HG03103 (cell line): ENCODE measurements around the gene UBE2D3.
"Not testable (repeated sequence)": the region's sequence is repeated elsewhere in the genome, so short reads cannot be mapped to it uniquely, and the experiment has no call there.

Experiments used
- ATAC-seq: cut with Tn5 transposase; IDR thresholded peaks from one replicate; pipeline ENCODE4 v1.9.1; 2021; ENCODE audit warnings: low read depth; ENCODE audit not compliant: unreplicated experiment

Gene UBE2D3

DNA sequence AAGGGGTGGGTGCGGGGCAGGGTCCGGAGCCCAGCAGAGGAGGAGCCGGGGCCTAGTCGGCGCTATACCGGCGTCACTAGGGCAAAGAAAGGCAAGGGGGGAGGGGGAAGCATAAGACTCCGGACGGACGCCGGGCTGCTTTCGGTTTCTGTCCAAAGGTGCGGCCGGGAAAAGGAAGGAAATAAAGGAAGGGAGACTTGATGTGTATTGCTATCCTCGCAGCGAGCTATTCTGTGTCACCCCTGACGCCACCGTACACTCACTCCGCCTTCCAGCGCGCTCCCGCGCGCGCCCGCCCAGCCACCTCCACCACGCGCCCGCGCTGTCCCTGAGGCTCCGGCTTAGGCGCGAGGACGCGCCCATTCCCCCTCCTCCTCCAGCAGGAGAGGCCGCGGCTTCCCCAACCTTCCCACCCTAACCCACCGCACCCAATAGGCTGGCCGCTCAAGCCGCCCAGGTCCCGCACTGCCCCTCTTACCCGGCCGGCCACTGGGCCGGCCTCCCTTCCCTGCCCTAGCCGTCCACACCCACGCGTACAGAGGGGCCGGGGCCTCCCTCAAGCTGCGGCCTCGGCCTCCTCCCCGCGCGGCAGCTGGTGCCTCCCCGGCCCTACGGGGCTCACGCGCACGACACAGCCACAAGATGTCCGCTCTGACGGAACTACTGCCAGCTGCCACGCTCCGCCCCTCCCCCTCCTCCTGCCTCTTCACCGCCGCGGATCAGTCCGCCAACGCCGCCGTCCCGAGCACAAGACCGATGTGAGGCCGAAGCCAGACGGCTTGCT is at the start of gene UBE2D3:
Gene UBE2D3, minus strand, starts transcription at position 662 of the 784 bp plus-strand sequence. CDS start 1,043 bp downstream, outside the sequence.
- ATAC-seq, result peak; percentile 22

GRCh38 chr4:102871772-102872171 is 44.4 kb upstream of the UBE2D3 start:
- ATAC-seq, result no peak

DNA sequence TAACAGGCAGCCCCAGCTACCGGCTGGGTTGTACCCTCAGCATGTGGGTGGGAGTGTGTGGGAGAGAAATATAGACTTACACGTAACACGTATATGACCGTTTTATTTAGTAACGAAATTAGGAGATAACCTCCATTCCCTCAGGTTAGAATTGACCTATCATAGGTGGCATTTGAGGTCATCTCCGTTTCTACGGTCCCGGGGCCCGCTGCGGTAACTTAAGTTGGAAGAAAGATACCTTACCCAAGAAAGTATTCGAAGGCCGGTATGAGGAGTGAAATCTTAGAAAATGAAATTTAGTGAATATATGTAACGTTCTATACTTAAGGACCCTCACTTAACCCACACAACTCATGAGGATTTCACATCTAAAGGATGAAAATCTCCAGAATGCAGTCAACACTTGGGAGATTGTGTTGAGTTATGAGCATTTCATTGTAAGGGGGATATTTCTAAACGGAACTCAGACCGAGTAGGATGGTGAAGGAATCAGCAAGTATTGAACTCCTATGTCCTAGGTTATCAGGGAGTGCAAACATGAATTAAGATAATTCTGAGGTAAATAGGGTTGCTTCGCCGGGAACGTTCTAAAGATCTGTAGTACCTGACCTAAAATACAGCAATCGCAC is 42.3 kb upstream of the UBE2D3 start:
- peak; percentile 18 for ATAC-seq

DNA sequence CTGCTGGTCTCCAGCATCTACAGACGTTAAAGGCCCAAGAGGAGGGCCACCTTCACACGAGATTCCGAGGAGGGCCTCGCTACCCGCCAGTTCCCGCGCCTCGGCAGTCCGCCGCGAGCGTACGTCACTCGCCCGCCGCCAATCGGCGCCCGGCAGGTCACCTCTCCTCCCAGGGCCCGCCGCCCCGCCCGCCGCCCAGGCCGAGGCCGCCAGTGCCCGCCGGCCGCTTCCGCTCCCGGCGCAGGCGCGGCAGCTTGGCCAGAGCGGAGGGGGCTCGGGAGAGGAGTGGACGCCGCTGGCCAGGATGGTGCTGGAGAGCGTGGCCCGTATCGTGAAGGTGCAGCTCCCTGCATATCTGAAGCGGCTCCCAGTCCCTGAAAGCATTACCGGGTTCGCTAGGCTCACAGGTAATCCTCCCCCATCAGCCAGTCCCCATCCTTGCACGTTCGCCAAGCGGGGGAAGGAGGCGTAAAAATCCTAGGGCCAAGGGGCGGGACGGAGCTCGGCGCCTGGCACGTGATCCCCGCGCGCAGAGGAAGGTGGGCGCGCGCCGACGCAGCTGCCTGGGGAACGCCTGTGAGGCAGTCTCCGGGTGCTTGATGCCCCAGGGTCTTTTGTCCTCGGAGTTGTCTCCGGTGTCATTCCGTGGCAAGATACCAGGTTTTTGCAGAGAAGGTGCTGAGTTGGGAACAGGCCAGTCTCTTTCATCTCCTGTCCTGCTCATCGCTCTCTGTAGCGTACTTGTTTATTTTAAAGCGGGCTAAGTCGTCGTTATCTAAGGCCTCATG is 41.6 kb upstream of the UBE2D3 start, which contains the start of gene CISD2:
Gene CISD2, plus strand, starts transcription at position 212 of the 788 bp plus-strand sequence. Its CDS starts 93 bp downstream, at position 305.
- peak; percentile 80 for ATAC-seq

DNA sequence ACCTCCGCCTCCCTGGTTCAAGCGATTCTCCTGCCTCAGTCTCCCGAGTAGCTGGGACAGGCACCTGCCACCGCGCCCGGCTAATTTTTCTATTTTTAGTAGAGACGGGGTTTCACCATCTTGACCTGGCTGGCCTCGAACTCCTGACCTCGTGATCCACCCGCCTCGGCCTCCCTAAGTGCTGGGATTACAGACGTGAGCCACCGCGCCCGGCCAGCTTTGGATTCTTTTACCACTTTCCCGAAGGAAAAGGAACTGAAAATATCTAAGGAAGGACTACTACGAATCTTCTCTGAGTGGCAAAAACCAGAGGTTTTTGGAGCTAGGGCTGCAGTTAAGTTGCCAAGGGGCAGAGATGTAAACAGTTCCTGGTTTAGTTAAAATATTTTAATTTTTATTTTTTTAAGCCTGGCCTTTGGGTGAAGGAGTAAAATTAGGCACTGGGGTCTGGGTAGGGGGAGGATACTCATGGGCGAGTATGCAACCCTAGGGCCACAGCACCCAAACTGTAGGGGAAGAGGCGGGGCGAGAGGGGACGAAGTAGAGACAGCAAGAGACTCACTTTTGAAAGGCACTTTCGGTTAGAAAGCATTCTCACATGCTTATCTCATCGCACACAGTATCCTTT is 40.9 kb upstream of the UBE2D3 start:
- no peak for ATAC-seq

DNA sequence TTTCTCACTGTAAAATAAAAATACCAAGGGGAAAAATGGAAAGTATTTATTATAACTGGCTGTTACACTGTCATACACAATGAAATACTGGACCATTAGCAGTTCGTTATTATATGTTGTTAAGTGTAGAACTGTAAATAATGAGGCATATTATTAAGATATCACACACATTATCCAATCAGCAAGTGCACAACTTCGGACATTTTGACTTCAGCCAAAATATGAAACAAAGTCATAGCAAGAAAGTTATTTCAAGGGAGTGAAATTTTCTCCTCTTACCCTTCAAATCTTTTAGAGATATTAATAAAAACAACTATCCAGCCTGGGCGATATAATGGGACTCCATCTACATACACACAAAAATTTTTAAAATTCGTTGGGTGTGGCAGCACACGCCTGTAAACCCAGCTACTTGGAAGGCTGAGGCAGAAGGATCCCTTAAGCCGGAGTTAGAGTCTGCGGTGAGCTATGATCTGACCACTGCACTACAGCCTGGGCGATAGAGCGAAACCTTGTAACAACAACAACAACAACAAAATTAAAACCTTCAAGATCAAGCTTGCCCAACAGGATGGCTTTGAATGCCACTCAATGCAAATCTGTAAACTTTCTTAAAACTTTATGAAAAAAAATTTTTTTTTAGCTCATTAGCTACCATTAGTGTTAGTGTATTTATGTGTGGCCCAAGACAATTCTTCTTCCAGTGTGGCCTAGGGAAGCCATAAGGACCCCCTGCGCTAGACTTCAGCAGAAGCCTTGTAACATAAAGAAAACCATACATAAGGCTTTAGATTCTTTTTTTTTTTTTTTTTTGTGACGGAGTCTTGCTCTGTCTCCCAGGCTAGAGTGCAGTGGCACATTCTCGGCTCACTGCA is 40.2 kb upstream of the UBE2D3 start:
- no peak for ATAC-seq

DNA sequence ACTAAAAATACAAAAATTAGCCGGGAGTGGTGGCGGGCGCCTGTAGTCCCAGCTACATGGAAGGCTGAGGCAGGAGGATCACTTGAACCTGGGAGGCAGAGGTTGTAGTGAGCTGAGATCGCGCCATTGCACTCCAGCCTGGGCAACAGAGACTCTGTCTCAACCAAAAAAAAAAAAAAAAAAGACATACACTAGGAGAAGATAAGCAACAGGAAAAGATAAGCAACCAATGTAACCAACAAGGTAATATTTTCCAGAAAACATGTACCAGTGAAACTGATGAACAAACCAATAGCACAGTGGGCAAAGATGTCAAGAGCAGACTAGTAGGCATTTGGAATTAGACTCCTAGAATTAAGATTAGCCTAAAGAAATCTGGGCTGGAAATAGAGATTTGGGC is 38.0 kb upstream of the UBE2D3 start:
- not testable (repeated sequence) for ATAC-seq

DNA sequence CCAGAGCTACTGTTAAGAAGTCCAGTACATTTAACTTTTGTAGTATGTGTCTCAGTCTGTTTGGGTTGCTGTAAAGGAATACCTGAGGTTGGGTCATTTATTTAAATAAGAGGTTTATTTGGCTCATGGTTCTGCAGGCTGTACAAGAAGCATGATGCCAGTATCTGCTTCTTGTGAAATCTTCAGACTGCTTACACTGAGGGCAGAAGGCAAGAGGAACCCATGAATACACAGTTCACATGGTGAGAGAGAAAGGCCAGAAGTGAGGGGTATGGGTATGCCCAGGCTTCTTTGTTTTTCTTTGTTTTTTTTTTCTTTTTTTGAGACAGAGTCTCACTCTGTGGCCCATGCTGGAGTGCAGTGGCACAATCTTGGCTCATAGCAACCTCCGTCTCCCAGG is 35.4 kb upstream of the UBE2D3 start:
- ATAC-seq, result no peak

DNA sequence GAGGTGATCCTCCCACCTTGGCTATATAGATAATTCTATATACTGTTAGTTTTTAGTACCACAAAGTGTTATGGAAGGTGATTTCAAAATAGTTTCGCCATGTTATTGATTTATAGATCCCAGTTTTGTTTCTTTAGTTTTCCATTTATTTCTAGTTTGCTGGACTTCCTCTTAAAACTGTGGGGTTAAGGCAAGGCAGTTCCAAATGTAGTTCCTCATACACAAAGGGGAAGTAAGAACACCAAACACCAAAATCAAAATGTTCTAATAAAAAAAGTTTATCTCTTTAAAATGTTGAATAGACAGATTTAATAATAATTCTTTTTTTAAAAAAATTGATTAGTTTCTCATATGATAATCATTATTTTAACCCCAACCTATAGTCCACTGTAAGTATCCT is 34.7 kb upstream of the UBE2D3 start:
- ATAC-seq, result no peak

GRCh38 chr4:102860611-102861324 is 33.4 kb upstream of the UBE2D3 start:
- ATAC-seq, result no peak

DNA sequence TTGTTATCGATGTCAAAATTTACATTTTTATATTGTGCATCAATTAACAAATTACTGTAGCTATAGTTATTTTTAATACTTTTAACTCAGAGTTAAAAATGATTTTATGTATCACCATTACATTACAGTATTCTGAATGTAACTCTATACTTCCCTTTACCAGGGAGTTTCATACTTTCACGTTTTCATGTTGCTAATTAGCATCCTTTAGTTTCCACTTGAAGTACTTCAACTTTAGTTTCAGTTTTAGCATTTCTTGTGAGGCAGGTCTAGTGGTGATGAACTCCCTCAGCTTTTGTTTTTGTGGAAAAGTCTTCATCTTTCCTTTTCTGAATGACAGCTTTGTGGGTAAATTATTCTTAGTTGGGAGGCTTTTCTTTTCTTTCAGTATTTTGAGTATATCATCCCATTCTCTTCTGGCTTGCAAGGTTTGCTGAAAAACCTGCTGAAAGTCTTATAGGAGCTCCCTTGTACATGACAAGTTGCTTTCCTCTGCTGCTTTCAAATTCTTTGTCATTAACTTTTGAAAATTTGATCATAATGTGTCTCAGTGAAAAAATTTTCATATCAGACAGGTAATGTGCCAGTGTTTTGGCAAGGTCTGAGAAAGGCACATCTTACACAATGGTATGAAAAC is 31.6 kb upstream of the UBE2D3 start:
- no peak for ATAC-seq

DNA sequence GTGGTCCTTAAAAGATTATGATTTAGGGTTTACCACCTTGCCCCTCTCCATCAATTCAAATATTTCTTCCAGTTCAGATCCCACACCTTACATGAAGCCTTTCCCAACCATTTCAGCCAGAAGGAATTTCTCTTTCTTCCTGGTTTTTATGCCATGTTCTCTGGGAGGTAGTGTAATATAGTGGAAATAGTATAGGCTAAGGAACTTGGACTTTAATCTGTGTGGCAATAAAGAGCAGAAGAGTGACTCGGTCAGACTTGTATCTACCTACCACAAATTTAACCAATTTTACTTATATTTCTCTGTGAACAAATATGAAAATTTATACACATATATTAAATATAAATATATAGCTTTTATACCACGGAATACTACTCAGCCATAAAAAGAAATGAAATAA is 23.0 kb upstream of the UBE2D3 start:
- no peak for ATAC-seq

GRCh38 chr4:102849579-102850104 is 22.3 kb upstream of the UBE2D3 start:
- ATAC-seq, result no peak

DNA sequence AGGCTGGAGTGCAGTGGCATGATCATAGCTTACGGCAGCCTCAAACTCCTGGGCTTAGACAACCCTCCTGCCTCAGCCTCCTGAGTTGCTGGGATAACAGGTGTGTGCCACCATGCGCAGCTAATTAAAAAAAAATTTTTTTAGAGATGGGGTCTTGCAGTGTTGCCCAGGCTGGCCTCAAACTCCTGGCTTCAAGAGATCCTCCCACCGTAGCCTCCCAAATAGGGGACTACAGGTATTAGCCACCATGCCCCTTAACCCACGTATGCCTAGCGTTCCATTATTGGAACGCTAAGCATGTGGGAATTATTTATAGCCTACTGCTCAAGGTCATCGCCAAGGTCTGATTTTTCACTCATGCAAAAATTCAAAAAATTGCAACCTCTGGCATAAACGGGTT is 20.3 kb upstream of the UBE2D3 start:
- no peak for ATAC-seq

DNA sequence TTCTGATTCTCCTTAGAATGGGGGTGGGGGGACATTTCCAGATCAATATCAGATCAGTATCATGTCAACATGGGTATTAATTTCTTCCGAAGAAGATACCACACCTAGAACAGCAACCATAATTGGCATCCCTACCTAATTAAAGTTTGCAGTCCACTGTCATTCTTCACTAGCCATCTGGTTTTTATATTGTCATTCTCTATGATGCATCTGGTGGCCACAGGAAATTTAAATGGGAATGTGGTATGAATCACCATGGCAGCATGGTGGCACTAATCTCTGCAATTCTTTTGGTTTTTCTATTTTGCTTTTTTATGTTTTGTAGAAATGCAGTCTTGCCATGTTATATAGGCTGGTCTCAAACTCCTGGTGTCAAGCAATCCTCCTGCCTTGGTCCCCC is 16.6 kb upstream of the UBE2D3 start:
- no peak for ATAC-seq

DNA sequence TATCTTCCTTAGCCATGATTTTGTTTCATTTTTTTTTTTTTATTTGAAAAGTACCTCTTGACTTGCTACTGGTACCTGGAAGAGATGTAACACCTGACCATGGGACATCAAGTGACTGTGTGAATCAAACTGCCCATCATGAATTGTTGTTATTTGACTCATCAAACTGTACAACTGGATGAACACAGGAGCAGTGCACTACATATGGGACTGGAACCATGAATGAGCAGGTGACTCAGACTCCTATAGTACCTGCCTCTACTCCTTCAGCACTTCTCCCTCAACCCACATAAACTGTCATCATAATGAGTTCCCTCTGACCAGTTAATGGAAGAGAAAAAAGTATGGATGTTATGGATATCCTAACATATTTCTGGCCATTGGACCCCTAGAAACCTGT is 15.9 kb upstream of the UBE2D3 start:
- ATAC-seq, result no peak

GRCh38 chr4:102842367-102842766 is 15.0 kb upstream of the UBE2D3 start:
- ATAC-seq, result no peak

- ATAC-seq, result no peak
These were observed 9.2 kb upstream of the UBE2D3 start for GRCh38 chr4:102836596-102836995.

- ATAC-seq, result no peak
These were observed 5.3 kb upstream of the UBE2D3 start for GRCh38 chr4:102832667-102833066.
